Prostate gland (tissue), 2 donors: Measurements from ENCODE around the gene SNX7. TPM values are rescaled to one million over a fixed set of nuclear protein-coding genes. Genes with fewer than 3 reads are reported as not detected.

Experiments used
- DNase-seq: peaks from one replicate; pipeline ENCODE4 v3.0.0-alpha.2; 2019; ENCODE audit warnings: low spot score
- H3K27ac ChIP-seq, 2 donors: fragments of 200-600 bp; sonication (generic); 2 replicates each; pipeline ENCODE4 v1.5.1; 2017 to 2019
- H3K27me3 ChIP-seq: fragments of 200-600 bp; sonication (generic); replicated peaks from 2 replicates; pipeline ENCODE4 v1.5.1; 2019; ENCODE audit not compliant: insufficient read depth
- H3K36me3 ChIP-seq, 2 donors: fragments of 200-600 bp; sonication (generic); 1 replicate in 1 of 2; 2 replicates in 1 of 2; pipeline versions ENCODE4 v1.5.1 to v1.8.1; 2017 to 2019
- H3K4me1 ChIP-seq: fragments of 200-600 bp; sonication (generic); replicated peaks from 2 replicates; pipeline ENCODE4 v1.5.1; 2019
- H3K4me3 ChIP-seq, 2 donors: fragments of 200-600 bp; sonication (generic); 2 replicates each; pipeline ENCODE4 v1.5.1; 2017 to 2019
- H3K9me3 ChIP-seq: fragments of 200-600 bp; sonication (generic); 2 replicates; pipeline ENCODE4 v1.5.1; 2017
- CTCF ChIP-seq, 4 experiments: fragments of 200-600 bp in 2 of 4; fragments of 450-650 bp in 2 of 4; sonication (generic) in 2 of 4; IDR thresholded peaks; 1 replicate in 3 of 4; 2 replicates in 1 of 4; pipeline ENCODE4 v1.5.1; 2016 to 2019; ENCODE audit warnings: antibody characterized with exemption in 4 of 4, mild to moderate bottlenecking in 2 of 4, moderate library complexity in 2 of 4
- POLR2A ChIP-seq: fragments of 450-650 bp; IDR thresholded peaks from one replicate; pipeline ENCODE4 v1.6.1; 2016; ENCODE audit warnings: antibody characterized with exemption, mild to moderate bottlenecking
- POLR2AphosphoS5 ChIP-seq: sonication (generic); formaldehyde crosslinking; IDR thresholded peaks from one replicate; pipeline ENCODE4 v1.6.1; 2017; ENCODE audit warnings: antibody characterized with exemption
- WGBS: methylation state at CpG from one replicate; pipeline ENCODE4 v1.1.5; 2018; 5-methylcytosine and 5-hydroxymethylcytosine counted together
- intact Hi-C: fragments of 100-400 bp; cut with DNase I; formaldehyde crosslinking; loops from one replicate; pipeline ENCODE4 v1.14.2; 2022
- total RNA-seq, 2 donors: library from RNA; depleted of rRNA; stranded (reverse); fragments of >200 nt; gene quantifications; one replicate each; pipeline ENCODE4 v1.1.0, GENCODE V29; 2016

Gene SNX7
- total RNA-seq: 10 to 100 TPM; 19.4 to 32.9 TPM

- H3K27ac ChIP-seq: peak within 1 kb of the TSS; percentile 78 to 83
- TF ChIP-seq POLR2A (peak; percentile 46), CTCF (IDR thresholded peaks at IDR 0.05) (peak in 2 of 4 experiments; percentile 18 to 30), POLR2AphosphoS5 (no peak)
- H3K36me3 ChIP-seq: no peaks in the 10 kb centered on the region
- intact Hi-C loops: no loop called here
- no peaks in the 10 kb centered on the region for H3K4me1 ChIP-seq
- peak within 1 kb of the TSS; percentile 65 to 69 for H3K4me3 ChIP-seq
- no peaks in the 10 kb centered on the region for H3K9me3 ChIP-seq
- DNase-seq: peak; percentile 82
- WGBS: under 1% methylated on average over 74 of the region's 80 CpGs
- no peaks in the 10 kb centered on the region for H3K27me3 ChIP-seq
These were observed at the start of gene SNX7 for GRCh38 chr1:98661544-98662355. Gene SNX7 (plus strand): TSS chr1:98661721. CDS start chr1:98661732, 11 bp downstream.

- DNase-seq: no peak
- Histone ChIP-seq H3K4me3 (no peak overlapping the region), H3K4me1 (no peaks in the 10 kb centered on the region), H3K36me3 (no peaks in the 10 kb centered on the region), H3K27ac (no peak overlapping the region), H3K27me3 (no peaks in the 10 kb centered on the region), H3K9me3 (no peaks in the 10 kb centered on the region)
- intact Hi-C loops: loop anchor here (5.0 kb wide), 1 partner anchor 160 kb away; no protein-coding TSS in a partner anchor
- 86% methylated on average over 2 of the region's 2 CpGs for WGBS
- TF ChIP-seq CTCF (IDR thresholded peaks at IDR 0.05): no peak
- no peak for TF ChIP-seq POLR2AphosphoS5
- no peak for TF ChIP-seq POLR2A
These were observed 24.2 kb upstream of the SNX7 start for GRCh38 chr1:98637316-98637715.

- Histone ChIP-seq H3K36me3 (no peaks in the 10 kb centered on the region), H3K27ac (no peak overlapping the region), H3K9me3 (no peaks in the 10 kb centered on the region), H3K4me3 (no peak overlapping the region), H3K27me3 (no peaks in the 10 kb centered on the region), H3K4me1 (no peaks in the 10 kb centered on the region)
- intact Hi-C loops: loop anchor here (5.0 kb wide), 1 partner anchor 159 kb away; no protein-coding TSS in a partner anchor
- TF ChIP-seq POLR2AphosphoS5 (no peak), POLR2A (no peak), CTCF (IDR thresholded peaks at IDR 0.05) (no peak)
- DNase-seq: no peak
These were observed 23.3 kb upstream of the SNX7 start for GRCh38 chr1:98638185-98638584.

- no peak for TF ChIP-seq POLR2AphosphoS5
- TF ChIP-seq CTCF (IDR thresholded peaks at IDR 0.05): no peak
- no peak for TF ChIP-seq POLR2A
- DNase-seq: no peak
- no peak overlapping the region for H3K4me3 ChIP-seq
- no peaks in the 10 kb centered on the region for H3K9me3 ChIP-seq
- H3K4me1 ChIP-seq: no peaks in the 10 kb centered on the region
- WGBS: 71% methylated on average over 2 of the region's 2 CpGs
- H3K27ac ChIP-seq: no peak overlapping the region
- H3K27me3 ChIP-seq: no peaks in the 10 kb centered on the region
- intact Hi-C loops: no loop called here
- no peaks in the 10 kb centered on the region for H3K36me3 ChIP-seq
These were observed 17.0 kb upstream of the SNX7 start for GRCh38 chr1:98644510-98644909.

GRCh38 chr1:98651116-98651632 is 10.3 kb upstream of the SNX7 start:
- 74% methylated on average over 5 of the region's 6 CpGs for WGBS
- Histone ChIP-seq H3K27ac (no peak overlapping the region), H3K27me3 (no peaks in the 10 kb centered on the region), H3K36me3 (no peaks in the 10 kb centered on the region), H3K4me3 (no peak overlapping the region), H3K4me1 (no peaks in the 10 kb centered on the region), H3K9me3 (no peaks in the 10 kb centered on the region)
- DNase-seq: no peak
- TF ChIP-seq POLR2A (no peak), POLR2AphosphoS5 (no peak), CTCF (IDR thresholded peaks at IDR 0.05) (no peak)
- intact Hi-C loops: no loop called here
